ENCODE data around the gene GALNT2.

GRCh38 chr1:230176326-230176725 lies 109.3 kb downstream of the GALNT2 start:
- no peak for TF ChIP-seq EZH2 (IDR thresholded peaks at IDR 0.05)
- no peak for TF ChIP-seq POLR2AphosphoS5 (IDR thresholded peaks at IDR 0.05; ENCODE audit: borderline replicate concordance, low read depth, low read length)
